NT2/D1 (cell line): ENCODE results near the gene SPACA1.

ENCODE experiments used
- SUZ12 ChIP-seq: IDR thresholded peaks from 2 replicates; pipeline ENCODE4 v1.6.1; 2011; ENCODE audit not compliant: insufficient read length, insufficient read depth; ENCODE audit errors: extremely low read depth
- YY1 ChIP-seq: IDR thresholded peaks from 2 replicates; pipeline ENCODE4 v1.6.1; 2011; ENCODE audit not compliant: insufficient read length, insufficient read depth

DNA sequence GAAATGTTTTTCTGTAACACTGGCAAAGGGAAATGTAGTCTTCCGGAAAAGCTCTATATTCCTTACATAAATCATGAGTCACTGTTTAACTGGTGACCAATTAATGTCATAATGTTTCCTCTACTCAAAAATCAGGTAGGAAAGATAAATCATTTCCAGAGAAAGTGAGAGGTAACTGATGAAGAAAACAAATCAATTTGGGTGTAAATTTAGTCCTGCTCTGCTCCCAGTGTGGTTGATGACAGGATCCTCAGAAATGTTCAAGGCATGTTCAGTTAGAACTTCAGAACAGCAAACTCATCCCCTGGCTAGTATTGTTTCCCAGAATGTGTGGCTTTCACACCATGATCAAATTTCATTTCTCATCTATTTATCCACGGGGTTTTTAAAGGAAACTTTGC, 38.8 kb upstream of the SPACA1 start:
- no peak for TF ChIP-seq YY1
- TF ChIP-seq SUZ12 = no peak
